Right lobe of liver (tissue), 6 donors: ENCODE results near the gene CCDC170. TPM values are rescaled to one million over a fixed set of nuclear protein-coding genes. Genes with fewer than 3 reads are reported as not detected.

Experiments
- ATAC-seq, 4 donors: fragments of 200-7000 bp; cut with Tn5 transposase; one replicate each; pipeline ENCODE4 v1.9.1; 2020; ENCODE audit warnings: mild to moderate bottlenecking in 4 of 4, moderate library complexity in 4 of 4
- DNase-seq, 3 donors: peaks; one replicate each; pipeline ENCODE4 v3.0.0-alpha.2; 2020
- H3K27ac ChIP-seq, 3 donors: fragments of 200-600 bp; one replicate each; pipeline ENCODE4 v1.8.0; 2022
- H3K27me3 ChIP-seq, 2 donors: fragments of 200-600 bp; one replicate each; pipeline ENCODE4 v1.8.0; 2022
- H3K36me3 ChIP-seq, 4 donors: fragments of 200-600 bp; sonication (generic) in 1 of 4; one replicate each; pipeline versions ENCODE4 v1.5.1 to v1.8.0; 2017 to 2022; ENCODE audit warnings: control low read depth in 1 of 4
- H3K4me1 ChIP-seq, 4 donors: fragments of 200-600 bp; sonication (generic) in 1 of 4; one replicate each; pipeline versions ENCODE4 v1.5.1 to v1.8.0; 2017 to 2022; ENCODE audit warnings: control low read depth in 1 of 4
- H3K4me3 ChIP-seq, 3 donors: fragments of 200-600 bp; one replicate each; pipeline ENCODE4 v1.8.0; 2022
- H3K9me3 ChIP-seq, 4 donors: fragments of 200-600 bp; sonication (generic) in 1 of 4; one replicate each; pipeline versions ENCODE4 v1.5.1 to v1.8.0; 2017 to 2022; ENCODE audit warnings: control low read depth in 1 of 4
- CTCF ChIP-seq, 4 donors: fragments of 200-600 bp in 3 of 4; fragments of 450-650 bp in 1 of 4; IDR thresholded peaks; one replicate each; pipeline versions ENCODE4 v1.5.1 to v1.8.0; 2016 to 2022; ENCODE audit warnings: antibody characterized with exemption in 4 of 4, mild to moderate bottlenecking in 2 of 4
- POLR2A ChIP-seq: fragments of 450-650 bp; IDR thresholded peaks from one replicate; pipeline ENCODE4 v1.6.1; 2017; ENCODE audit warnings: antibody characterized with exemption, mild to moderate bottlenecking
- WGBS: methylation state at CpG from one replicate; pipeline ENCODE4 v1.1.6; 2018; ENCODE audit warnings: low coverage, low lambda C conversion rate; ENCODE audit not compliant: insufficient coverage; ENCODE audit errors: missing lambda C conversion rate; 5-methylcytosine and 5-hydroxymethylcytosine counted together
- intact Hi-C, 2 donors: fragments of 100-400 bp; cut with DNase I; formaldehyde crosslinking; loops; one replicate each; pipeline versions ENCODE4 v1.11.2 to v1.14.1; 2022
- total RNA-seq, 6 experiments: library from RNA; depleted of rRNA in 2 of 6; stranded (reverse); fragments of >200 nt in 2 of 6; fragmentation: NEBNext Ultra II Directional in 3 of 6; extraction: Animal tissue kit (Norgen Biotek cat#: 25700) in 3 of 6; gene quantifications; one replicate each; pipeline versions ENCODE4 v1.1.0 to v1.2.4, GENCODE V29; 2016 to 2023
- donor health status: DM: no; HTN: yes; CAD: no.
- donor health status: DM: no; HTN: no; CAD: no.
- donor health status: DM: no; HTN: no; CAD: no.
- donor health status: DM: no; HTN: yes; CAD: no.
- donor health status: DM: no; HTN: yes; CAD: no.

CCDC170 gene
- total RNA-seq, 6 experiments from 2014 or later: 0.31 to 0.93 (median 0.55) TPM

GRCh38 chr6:151577257-151577656 lies 83.4 kb downstream of the CCDC170 start:
- no peak for TF ChIP-seq POLR2A
- no peak for TF ChIP-seq CTCF (IDR thresholded peaks at IDR 0.05)
- Histone ChIP-seq H3K4me1 (no peaks in the 10 kb centered on the region), H3K4me3 (no peak overlapping the region), H3K27me3 (no peaks in the 10 kb centered on the region), H3K9me3 (no peaks in the 10 kb centered on the region), H3K27ac (no peak overlapping the region), H3K36me3 (no peaks in the 10 kb centered on the region)
- intact Hi-C loops: no loop called here
- DNase-seq (no peak), ATAC-seq (no peak)
- WGBS: 65% methylated on average over 4 of the region's 5 CpGs

GRCh38 chr6:151585741-151586140 lies 91.9 kb downstream of the CCDC170 start:
- no peak overlapping the region for H3K4me3 ChIP-seq
- 84% methylated on average over 2 of the region's 2 CpGs for WGBS
- no peak overlapping the region for H3K27ac ChIP-seq
- no peak for TF ChIP-seq POLR2A
- no peak for TF ChIP-seq CTCF (IDR thresholded peaks at IDR 0.05)
- no peaks in the 10 kb centered on the region for H3K9me3 ChIP-seq
- DNase-seq (no peak), ATAC-seq (no peak)
- no peaks in the 10 kb centered on the region for H3K4me1 ChIP-seq
- intact Hi-C loops: no loop called here
- H3K36me3 ChIP-seq: no peaks in the 10 kb centered on the region
- no peaks in the 10 kb centered on the region for H3K27me3 ChIP-seq

- intact Hi-C loops: no loop called here
- no peaks in the 10 kb centered on the region for H3K9me3 ChIP-seq
- H3K27me3 ChIP-seq: no peaks in the 10 kb centered on the region
- H3K4me3 ChIP-seq: no peak overlapping the region
- H3K36me3 ChIP-seq: no peaks in the 10 kb centered on the region
- H3K27ac ChIP-seq: no peak overlapping the region
- ATAC-seq (no peak), DNase-seq (no peak)
- 68% methylated on average over 6 of the region's 6 CpGs for WGBS
- TF ChIP-seq POLR2A (no peak), CTCF (IDR thresholded peaks at IDR 0.05) (no peak)
- no peaks in the 10 kb centered on the region for H3K4me1 ChIP-seq
Measured at GRCh38 chr6:151589667-151590066, 95.8 kb downstream of the CCDC170 start.

GRCh38 chr6:151590742-151591141 lies 96.9 kb downstream of the CCDC170 start:
- TF ChIP-seq CTCF (IDR thresholded peaks at IDR 0.05): no peak
- no peak for TF ChIP-seq POLR2A
- intact Hi-C loops: no loop called here
- Histone ChIP-seq H3K9me3 (no peaks in the 10 kb centered on the region), H3K36me3 (no peaks in the 10 kb centered on the region), H3K4me3 (no peak overlapping the region), H3K27ac (no peak overlapping the region), H3K4me1 (no peaks in the 10 kb centered on the region), H3K27me3 (no peaks in the 10 kb centered on the region)
- no peak for ATAC-seq
- DNase-seq: no peak
- 50% methylated on average over 2 of the region's 2 CpGs for WGBS
